ELF-1 (cell line): ENCODE data around the gene IGF1.
"Not testable (repeated sequence)": the region's sequence is repeated elsewhere in the genome, so short reads cannot be mapped to it uniquely, and the experiment has no call there.

Experiments
- DNase-seq: peaks from one replicate; pipeline ENCODE4 v3.0.0-alpha.2; 2016; ENCODE audit warnings: low read depth, low spot score

Gene IGF1

DNA sequence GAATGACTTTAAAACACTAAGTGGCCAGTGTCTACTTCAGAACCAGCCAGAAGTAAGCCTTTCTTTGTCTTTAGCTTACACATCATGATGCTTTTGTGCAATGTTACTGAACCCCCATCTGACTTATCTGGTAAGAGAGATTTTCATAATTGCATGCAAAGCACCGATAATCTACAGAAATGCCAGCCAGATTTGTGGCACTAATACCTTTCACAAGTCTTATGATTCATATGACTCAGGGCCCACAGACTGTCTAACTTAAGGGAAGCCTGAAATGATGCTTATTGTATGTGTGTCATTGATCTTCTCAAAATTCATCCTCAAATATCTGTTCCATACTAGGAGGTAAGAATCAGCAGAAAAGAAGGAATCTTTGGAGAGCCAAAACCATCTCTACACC is 18.0 kb downstream of the IGF1 start:
- DNase-seq: no peak

DNA sequence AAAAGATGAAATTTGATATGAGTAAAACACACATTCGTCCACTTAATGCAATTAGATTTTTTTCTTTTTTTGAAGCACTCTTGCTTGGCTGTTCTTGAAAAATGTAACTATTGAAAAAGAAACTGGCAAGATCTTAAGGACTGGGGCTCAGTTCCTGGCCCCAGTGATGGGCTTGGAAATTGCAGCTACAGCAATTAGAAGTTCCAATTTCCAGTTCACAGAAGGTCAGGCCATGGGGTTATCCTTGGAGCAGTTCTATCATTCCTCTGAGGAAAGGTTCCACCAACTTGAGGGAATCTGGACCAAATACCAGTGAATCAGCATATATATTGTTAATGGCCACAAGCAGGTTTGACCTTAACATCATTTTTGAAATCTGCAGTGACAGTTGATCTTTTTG is 18.9 kb downstream of the IGF1 start:
- DNase-seq: no peak

DNA sequence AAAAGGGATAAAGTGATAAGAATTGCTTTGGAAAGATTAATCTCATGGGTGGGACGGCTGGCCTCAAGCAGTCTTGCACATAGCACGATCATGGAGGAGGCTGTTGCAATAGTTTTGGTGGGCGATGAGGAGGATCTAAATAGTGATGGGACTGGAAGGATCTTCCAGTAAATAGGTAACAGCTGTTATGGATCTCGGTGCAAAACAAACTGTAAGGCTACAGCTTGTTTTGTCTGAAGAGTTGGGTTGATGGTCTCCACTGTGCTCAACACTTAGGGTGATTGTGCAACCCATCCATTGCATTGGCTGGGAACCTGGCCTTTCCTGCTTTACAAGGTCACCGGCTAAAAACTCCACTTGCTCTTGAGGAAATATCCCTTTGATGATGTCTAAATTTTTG is 21.0 kb downstream of the IGF1 start:
- no peak for DNase-seq

DNA sequence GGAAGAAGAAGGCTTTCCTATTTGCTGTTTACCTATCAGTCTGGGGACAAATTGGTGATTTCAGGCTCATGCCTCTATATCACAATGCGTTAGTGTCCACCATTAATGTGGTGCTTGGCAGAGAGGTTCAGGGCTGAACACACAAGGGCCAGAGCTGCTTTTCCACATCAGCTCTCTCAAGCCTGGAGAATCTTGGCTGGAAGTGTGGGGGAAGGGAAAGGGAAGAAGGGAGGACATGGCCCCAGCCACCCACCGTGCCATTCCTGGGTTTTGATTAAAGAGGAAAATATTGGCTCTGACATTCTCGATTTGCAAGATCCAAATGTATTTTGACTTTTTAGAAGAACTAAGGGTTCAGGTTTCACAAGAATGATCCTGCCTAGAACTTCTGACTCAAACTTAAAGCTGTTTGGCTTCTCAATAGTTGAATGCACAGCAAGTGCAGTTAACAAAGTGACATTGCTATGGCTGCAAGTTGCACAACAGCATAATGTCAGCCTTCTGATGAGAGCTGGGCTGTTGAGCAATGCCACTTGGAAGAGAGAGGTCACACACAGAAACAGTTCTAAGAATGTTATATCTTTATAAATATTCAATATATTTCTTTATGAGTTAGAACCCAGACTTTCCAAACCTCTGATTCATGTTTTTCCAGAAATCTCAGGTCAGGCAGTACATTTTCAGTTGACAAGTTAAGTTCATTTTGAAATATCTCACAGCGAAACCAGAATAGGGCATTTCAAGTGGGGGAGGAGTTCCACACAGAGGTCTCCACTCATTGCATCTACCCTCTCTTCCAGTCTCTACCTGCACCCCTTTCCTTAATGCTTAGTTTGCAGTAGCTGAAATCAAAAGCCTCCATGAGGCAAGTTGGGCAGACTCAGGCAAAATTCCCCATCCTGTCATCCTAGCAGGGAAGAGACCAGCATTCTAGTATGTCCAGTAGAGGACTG is 25.3 kb downstream of the IGF1 start:
- DNase-seq: no peak

DNA sequence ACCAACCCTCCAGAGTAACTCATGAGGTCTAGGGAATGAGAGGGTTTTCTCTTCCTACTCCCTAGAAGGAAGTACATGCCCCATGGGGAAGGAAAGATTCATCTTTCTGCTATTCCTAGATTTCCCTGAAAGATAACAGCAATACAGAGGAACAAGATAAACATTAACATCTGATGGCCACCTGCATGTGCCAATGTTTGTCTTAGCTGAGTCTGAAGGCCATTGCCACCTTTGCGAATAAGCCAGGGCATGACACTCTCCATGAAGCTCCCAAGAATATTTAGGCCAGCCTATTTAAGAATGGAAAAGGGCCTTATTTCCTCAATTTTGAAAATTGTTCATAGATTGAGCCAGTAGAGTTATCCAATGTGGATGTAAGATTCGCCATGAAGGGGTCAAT is 26.0 kb downstream of the IGF1 start:
- DNase-seq: no peak

DNA sequence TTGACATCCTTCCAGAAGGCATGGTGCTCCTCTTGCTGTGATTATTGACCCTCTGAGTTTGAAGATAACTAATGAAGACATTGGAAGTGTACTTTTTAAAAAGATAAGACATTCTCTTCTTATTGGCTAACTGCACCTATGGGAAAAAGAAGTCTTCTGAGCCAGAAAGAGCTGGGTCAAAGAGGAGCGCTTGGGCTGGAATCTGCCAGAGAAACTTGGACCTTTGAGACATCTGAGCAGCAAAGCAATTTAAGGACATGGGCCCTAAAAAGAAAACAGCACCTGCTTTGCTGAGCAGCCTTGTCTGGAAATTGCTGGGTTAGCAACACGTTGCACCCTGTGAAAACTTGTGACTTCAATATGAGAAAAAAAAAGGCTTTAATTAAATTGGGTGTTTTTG is 27.8 kb downstream of the IGF1 start:
- no peak for DNase-seq

DNA sequence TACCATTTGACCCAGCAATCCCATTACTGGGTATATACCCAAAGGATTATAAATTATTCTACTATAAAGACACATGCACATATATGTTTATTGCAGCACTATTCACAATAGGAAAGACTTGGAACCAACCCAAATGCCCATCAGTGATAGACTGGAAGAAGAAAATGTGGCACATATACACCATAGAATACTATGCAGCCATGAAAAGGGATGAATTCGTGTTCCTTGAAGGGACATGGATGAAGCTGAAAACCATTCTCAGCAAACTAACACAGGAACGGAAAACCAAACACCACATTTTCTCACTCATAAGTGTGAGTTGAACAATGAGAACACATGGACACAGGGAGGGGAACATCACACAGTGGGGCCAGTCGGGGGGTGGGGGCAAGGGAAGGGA is 31.3 kb downstream of the IGF1 start:
- not testable (repeated sequence) for DNase-seq

DNA sequence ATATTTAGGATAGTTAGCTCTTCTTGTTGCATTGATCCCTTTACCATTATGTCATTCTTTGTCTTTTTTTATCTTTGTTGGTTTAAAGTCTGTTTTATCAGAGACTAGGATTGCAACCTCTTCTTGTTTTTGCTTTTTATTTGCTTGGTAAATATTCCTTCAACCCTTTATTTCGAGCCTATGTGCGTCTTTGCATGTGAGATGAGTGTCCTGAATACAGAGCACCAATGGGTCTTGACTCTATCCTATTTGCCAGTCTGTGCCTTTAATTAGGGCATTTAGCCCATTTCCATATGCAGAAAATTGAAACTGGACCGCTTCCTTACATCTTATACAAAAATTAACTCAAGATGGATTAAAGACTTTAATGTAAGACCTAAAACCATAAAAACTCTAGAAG is 32.9 kb downstream of the IGF1 start:
- DNase-seq: not testable (repeated sequence)

DNA sequence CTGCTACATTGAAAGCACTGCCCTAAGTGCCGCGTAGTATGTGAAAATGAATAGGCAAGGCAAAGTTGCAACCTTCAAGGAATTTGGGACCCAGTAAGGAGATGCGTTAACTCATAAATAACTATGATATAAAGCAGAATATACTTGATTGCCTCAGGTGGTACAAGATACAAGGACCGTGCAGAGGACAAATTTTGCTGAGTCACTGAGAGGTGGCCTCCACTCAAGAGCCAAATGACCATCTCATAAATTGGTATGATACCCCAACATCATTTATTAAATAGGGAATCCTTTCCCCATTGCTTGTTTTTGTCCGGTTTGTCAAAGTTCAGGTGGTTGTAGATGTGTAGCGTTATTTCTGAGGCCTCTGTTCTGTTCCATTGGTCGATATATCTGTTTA is 35.7 kb downstream of the IGF1 start:
- no peak for DNase-seq

DNA sequence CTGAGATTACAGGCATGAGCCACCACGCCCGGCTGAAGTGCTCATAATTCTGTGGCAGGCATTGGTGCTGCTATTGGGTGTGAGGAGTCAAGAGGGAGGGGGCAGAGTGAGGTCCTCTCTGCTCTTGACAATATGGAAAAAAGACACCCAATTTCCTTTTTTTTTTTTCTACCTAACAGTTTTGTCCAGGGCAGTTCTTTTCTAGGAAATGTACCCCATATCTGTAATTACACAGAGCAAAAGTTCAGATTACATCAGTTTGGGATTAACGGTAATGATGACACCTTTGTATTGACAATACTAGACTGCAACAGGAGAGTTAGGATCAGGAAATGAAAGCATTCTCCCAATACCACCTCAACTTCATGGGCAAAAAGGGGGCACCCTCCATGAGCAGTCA is 36.3 kb downstream of the IGF1 start:
- no peak for DNase-seq

DNA sequence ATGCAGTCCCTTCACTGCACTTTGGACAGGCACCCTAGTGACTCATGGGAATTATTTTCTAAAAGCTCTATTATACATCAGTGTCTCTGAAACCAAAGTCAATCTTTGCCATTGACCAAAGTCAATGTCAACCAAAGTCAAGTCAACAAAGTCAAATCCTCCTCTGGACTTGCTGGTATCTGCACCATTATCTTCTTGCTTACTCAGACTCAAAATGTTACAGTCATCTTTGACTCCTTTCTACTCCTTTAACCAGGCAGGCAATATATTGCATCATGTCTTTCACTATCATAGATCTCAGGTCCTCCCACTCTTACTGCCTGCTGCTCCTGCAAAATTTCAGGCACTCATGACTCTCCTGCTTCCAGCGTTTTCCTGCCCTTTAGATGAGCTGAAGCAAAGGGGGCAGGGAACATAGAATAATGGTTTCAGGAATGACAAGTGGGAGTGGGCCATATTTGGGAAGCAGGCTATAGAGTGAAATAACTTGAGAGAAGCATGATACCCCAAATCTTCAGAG is 39.2 kb downstream of the IGF1 start:
- no peak for DNase-seq

DNA sequence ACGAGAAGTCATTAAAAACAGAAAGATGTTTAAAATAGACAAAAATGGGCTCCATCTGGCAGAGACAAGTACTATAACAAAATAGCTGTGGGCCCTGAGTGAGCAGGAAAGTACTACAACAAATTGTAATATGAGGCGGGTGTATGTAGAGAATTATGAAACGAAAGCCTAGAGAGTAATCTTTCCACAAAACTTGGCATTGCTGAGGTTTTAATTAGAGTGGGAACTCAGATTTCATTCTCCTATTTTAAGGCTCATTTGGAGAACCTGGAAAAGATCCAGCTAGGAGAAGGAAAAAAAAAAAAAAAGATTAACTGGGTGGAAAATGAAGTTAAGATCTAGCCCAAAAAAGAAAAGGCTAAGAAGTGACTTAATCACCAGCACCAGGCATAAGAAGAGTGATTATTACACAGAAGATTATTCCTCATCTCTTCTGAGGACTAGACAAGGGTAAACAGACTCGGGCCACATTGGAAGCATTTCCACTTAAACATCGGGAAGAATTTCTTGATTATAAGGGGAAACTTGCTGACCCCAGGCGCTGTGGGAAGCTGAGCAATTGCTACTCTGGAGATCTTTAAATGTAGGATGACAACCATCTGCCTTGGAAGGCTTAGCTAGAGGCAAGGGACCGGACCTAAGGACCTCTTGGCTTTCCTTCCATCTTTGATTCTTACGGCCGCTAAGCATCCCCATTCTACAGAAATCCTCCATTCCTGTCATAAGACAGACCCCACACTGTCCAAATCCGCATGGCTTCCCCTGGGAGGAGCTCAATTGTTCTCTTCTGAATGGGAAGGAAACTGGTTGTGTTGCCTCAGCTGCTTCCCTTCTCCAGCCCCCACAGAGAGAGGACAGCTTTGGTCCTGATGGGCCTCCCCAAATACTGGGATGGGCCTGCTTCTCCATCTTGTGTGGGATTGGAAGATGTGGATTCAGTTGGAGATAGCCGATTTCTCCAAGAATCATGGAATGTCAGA is 40.6 kb downstream of the IGF1 start:
- DNase-seq: no peak

DNA sequence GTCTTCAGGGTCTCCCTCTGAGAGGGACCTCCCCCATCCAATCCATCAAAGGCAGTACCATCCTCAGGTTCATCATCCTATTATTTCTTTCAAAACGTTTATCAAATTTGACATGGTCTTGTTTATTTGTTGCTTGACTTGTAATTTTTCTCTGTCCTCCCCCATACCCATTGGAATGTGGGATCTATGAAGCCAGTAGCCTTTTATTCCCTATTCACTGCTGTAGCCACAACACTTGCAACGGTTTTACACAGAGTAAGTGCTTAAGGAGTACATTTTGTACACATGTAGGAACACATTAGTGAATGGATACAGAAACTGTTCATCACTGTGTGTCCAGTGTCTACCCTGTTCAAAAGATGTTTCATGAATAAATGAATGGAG is 41.5 kb downstream of the IGF1 start:
- no peak for DNase-seq

DNA sequence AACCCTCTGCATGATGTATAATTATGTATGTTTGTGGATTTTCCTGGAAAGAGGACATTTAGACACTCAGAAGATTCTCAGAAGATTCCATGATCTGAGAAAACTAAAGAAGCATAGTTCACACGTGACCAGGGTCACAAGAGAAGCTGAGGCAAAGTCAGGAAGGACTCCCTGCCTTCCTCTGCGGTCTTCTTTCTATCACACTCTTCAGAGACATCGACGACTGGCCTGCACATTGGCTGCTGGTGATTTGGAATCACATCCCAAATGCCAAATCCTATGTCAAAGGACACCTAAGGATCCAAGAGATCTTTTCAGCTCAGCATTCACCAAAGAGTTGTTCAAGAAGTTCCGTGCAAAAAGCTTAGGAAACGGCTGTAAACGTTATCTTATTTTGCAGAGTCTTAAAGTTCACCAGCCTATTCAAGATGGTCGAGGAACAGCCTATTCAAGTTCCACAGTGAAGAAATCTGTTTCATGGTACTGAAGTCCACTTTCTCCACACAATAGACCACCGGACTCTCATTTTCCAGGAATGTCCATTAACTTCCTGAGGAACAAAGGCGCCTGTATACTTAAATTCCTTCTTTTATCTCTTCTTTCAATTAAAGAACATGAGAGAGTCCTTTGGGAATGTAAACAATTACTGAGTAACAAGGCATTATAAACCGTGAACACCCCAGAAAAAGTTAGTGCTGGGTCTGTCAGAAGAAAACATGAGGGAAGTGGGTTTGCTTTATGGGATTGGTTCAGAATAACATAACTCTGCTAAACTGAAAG is 42.1 kb downstream of the IGF1 start:
- no peak for DNase-seq

DNA sequence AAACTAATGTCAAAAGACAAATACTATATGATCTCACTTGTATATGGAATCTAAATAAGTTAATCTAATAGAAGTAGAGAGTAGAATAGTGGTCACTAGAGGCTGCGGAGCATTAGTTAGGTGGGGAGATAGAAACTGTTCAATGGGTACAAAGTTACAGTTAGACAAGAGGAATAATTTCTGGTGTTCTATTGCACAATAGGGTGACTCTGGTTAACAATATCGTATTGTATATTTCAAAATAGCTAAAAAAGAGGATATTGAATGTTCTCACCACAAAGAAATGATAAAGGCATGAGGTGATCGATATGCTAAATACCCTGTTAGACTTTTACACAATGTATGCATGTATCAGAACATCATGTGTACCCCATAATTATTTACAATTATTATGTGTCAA is 42.9 kb downstream of the IGF1 start:
- no peak for DNase-seq

DNA sequence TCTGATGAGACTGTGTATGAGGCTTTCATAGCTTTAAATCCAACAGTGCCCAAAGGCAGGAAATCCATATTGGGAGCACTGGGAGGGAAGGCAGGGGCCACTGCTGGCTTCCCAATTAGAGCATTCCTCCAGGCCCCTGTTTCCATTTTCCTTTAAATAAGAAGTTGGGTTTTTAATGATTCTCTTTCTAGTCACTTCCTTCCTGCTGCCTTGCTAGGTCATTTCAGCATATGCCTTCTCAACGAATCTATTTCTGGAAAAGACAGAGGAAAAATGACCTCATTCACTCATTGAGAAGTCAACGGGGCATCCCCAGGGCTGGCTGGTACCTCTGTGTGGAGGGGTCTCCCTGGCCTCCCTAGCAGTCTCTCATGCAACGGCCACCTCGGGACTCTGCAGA is 43.5 kb downstream of the IGF1 start:
- no peak for DNase-seq

DNA sequence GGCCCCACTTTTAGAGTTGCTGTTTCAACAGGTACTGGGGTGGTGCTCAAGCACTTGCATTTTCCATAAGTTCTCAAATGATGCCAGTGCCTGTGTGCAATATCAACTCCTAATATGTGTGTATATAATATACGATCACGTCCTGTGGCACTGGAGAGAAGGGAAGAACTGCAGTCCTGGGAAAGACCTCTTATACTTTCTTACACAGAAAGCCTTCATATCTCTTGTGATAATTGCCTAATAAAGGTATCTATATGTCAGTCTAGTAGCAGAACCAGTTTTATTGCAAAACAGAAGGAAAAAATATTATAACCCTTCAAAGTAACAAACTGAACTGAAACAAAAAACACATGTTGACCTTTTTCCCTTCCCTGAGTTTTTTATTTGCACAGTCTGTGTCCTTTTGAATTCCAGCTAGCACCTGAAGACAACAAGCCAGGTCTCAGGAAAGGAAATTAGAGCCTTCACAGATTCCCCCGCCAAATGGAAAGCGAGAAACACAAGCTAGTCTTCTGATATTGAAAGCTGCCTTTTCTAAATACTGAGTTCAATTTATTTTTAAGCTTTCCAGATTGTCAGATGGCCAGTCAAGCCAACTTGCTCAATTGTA is 44.4 kb downstream of the IGF1 start:
- DNase-seq: no peak

DNA sequence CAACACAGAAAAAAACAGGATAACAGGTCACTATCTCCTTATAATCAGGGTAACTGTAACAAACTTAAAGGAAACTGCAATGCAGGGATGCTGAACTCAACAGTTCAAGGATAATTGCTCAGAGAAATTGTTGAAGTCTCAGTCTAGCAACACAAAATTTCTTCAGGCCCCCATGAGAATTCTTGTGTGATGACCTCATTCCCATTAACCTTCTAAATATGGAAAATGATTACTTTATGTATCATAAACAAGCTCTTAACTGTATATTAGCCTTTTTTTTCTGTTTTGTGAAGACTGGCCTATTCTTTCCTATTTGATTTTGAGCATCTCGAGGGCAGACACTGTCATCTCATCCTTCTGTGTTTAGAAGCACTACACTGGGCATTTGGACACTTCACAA is 47.1 kb downstream of the IGF1 start:
- no peak for DNase-seq

DNA sequence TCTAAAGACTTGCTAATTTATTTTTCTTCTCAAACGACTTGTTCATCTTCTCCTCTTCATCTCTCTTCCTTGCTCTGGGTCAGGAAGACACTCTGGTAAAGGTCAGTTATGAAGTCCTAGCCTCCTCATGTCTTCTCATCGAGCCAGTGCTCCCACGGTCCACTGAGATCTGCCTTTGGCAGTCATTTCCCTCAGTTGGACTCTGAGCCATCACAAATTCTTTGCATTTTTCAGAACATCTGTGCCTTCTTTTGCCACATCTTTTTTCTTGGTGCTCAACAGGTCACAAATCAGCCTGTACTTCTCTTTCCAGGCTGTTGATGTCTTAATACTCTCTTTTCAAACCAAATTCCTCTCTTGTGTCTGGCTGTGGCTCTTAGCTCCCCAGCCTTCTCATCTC is 49.7 kb downstream of the IGF1 start:
- DNase-seq: no peak

DNA sequence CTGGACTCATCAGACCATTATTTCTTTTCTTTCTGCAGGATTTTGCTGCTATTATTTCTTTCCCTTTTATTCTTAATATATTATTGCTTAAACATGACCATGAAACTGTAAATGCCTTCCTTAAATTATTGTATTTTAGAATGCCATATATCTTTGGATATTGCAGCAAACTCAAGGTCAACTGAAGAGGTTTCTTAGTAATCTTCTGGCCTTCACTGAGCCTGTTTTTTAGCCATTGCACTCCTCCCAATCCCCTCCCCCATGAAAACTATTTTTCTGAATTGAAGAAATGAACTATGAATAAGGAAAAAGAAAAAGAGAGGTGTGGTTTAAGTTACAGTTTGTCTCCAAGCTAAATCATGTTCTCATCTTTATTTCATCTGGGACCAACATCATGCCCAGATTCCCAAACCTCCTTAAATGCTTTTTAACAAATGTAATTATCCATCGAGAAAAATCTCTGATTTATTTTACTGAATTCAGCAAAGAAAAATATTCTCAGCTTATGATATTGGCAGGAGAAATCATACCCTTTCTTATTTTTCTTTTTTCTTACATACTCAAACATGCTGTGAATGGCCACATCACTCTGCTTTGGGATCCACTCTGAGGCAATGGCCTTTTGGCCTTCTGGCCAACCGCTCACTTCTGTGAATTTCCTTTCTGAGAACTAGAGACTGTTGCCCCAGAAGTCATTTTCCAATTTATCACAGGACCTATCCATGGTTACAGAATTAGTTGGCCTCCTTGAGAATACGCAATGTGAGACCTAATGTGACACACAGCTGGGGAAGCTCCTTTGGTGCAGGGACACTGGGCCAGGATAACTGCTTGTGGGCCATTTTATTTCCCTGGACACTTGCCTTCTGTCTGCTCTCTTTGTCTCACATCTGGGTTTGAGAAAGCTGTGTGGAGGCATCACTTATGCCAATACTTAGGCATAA is 50.9 kb downstream of the IGF1 start:
- no peak for DNase-seq
